ENCODE measurements around the gene GABRR1.
"Not testable (repeated sequence)": the region's sequence is repeated elsewhere in the genome, so short reads cannot be mapped to it uniquely, and the experiment has no call there.

Gene GABRR1
- 0 to 0.04 (median 0) reads per million in 3 experiments for total RNA-seq

DNA sequence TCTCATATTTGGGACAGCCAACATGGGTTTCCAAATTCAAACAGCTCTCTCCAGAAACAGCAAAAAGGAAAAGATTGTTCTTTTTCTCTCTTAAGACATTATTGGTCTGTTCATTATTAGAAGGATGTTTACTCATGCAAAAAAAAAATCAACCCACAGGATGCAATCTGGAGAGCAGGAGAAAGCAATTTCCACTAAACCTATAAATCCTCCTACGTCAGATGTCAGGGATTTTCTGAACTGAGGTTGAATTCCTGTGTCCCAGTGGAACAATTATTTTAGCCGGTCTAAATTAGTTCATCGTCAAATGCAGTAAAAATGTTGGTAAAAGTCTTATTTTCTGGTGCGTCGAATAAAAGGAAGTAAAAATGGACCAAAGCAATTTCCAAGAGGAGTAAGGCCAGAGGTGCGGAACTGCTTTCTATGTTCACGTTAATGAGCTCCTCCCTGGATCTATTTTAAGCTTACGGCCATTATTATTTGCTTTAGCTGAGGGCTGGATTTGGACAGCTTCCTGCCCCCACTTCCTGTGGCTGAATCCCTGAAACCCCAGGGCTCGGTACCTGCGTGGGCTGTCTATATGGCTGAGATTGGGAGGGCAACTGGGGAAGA is at the start of gene GABRR1:
GABRR1 (minus strand) TSS at position 60 of the 612 bp plus-strand sequence; CDS start at position 24, 36 bp downstream.
- no peak for DNase-seq

DNA sequence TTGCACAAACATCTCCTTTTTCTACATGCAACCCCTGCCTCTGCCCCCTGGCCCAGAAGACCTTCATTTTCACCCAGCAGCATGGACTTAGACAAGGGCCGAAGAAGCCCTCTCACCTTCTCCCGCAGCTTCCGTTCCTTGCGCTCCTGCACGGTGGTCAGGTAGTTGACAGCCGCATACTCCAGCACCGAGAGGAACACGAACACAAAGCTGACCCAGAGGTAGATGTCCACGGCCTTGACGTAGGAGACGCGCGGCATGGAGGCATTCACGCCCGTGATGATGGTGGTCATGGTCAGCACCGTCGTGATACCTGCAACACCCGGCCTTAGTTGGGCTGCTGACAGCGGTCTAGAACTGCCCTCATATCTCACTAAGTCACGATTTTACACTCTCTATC is 47.1 kb upstream of the GABRR1 start:
- DNase-seq, result no peak

- DNase-seq, result no peak
Observed at GRCh38 chr6:89260832-89261231, 43.7 kb upstream of the GABRR1 start.

DNA sequence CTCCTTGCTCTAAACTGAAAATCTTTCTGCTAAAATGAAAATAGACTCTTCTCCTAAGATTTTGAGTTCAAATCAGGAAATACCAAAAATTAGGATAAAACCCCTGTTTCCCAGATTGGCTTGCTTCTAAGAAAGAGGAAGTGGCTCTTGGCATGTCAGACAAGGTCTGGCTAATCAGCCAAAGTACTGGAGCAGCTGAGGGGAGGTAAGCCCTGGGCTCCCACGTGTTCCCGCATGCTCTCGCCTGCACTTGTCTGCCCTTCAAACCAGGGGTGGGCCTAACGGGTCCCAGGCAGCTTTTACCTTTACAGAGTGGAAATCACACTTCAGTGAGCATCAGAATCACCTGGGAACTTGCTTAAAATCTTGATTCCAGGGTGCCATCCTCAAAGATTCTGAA is 43.2 kb upstream of the GABRR1 start:
- DNase-seq, result no peak

DNA sequence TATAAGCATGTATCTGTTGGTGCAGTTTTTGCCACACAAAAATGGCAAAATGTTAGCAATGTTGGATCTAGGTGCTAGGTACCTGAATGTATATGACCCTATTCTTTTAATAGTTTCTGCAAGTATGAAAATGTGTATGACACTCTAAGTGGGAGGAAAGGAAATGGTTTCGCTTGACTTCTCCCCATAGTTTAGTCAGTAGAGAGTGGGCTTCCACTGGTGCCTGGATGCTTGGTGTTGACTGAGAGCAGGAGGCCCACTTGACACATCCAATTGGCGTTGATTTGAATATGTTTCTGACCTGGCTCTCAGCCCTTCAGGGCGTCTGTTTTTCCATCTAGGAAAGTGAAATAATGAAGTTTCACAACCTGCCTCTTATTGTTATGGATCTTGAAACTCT is 41.8 kb upstream of the GABRR1 start:
- DNase-seq, result no peak

DNA sequence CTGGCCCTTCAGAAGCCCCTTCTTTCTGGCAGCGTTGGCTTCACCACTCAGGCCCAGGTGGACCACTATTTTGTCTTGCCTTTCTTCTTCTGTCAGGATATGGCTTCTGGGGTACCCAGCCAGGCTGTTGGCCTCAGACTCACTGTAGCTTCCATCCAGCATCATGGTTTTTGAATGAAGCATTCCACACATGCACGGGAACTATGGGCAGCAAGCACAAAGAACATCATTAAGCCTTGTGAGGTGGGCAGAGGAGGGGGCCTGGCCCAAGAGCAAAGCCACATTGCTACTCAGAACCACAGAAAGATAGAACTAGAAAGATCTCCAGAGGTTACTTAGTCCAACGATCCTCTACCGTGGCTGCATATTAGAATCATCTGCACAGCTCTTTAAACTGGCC is 40.6 kb upstream of the GABRR1 start:
- no peak for DNase-seq

GRCh38 chr6:89257346-89257745 is 40.2 kb upstream of the GABRR1 start:
- DNase-seq, result no peak

GRCh38 chr6:89255417-89255816 is 38.3 kb upstream of the GABRR1 start:
- no peak for DNase-seq

- DNase-seq, result no peak
Observed at GRCh38 chr6:89254569-89254968, 37.4 kb upstream of the GABRR1 start.

DNA sequence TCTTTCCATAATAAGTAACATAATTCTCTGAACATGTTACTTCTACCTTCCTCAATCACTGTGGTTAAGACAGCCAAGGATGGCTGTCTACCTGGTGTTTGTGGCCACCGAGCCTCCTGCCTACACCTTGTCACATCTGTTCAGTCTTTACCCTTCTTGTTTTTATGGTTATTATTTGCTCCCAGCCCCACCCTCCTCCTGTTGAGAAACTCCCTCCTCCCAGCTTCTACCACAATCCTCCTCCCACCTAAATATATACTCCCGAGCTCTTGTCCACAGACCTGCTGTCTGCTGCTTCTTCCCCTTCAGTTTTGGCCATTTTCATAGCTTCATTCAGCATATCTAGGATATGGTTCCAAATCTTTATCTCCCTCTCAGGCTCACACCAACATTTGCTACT is 35.7 kb upstream of the GABRR1 start:
- no peak for DNase-seq

DNA sequence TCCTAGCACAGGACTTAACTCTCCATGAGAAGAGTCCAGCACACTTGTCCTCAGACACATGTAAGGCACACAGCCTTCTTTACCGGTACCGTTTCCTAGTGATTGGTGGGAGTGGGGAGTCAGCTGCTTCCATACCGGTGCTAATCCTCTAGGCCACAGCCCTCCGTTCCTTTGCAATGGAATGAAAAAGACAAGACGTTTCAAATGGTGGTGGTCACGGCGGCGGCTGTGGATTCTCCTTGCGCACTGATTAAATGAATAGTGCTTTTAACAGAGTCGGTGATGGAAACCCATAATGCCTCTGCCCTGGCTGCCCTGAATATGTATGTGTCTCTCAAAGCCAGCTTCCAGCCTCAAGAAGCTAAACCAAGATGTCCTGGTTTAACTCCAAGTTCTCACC is 34.8 kb upstream of the GABRR1 start:
- DNase-seq, result no peak

DNA sequence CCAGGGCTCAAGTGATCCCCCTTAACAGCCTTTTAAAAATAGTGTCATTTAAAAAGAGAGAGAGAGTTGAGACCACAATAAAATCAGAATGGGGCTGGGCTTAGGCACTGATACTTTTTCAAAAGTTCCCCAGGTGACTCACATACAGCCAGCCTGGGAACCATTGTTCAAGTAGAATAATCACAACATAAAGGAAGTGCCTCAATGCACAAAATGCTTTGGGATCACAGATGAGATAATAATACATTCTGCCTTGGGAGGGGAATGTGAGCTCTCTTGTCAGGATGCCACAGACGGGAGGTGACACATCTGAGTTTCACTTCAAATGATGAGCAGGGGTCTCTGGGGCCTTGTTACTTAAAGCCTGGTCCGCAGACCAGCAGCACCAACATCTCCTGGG is 34.0 kb upstream of the GABRR1 start:
- no peak for DNase-seq

DNA sequence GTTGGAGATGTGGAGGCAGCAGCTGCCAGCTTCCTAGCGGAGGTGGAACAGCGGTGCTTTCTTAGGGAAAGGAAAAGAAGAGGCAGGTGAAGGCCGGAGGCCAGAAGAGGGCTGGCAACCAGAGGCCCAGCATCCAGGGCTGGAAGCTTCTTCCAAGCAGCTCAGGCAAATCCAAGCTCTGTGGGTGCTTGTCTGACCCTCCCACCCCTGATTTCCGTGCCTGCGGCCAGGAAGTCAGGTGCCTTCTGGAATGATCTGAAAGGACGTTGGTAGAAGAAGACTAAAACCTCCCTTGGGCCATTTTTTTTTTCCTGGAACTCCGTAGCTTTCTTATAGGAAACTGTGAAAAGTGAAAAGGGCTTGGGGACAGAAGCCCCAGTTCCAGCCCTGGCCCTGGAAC is 33.1 kb upstream of the GABRR1 start:
- DNase-seq, result no peak

- DNase-seq, result no peak
Observed at GRCh38 chr6:89244241-89244985, 27.3 kb upstream of the GABRR1 start.

- DNase-seq, result no peak
Observed at GRCh38 chr6:89243331-89243629, 26.1 kb upstream of the GABRR1 start.

GRCh38 chr6:89242574-89243330 is 25.6 kb upstream of the GABRR1 start:
- DNase-seq, result peak; percentile 21

- DNase-seq, result peak; percentile 11
Observed at GRCh38 chr6:89239338-89239737, 22.2 kb upstream of the GABRR1 start.

GRCh38 chr6:89237158-89237557 is 20.0 kb upstream of the GABRR1 start:
- DNase-seq, result no peak

GRCh38 chr6:89233605-89234004 is 16.4 kb upstream of the GABRR1 start:
- DNase-seq, result not testable (repeated sequence)

GRCh38 chr6:89222712-89223039 is 5.5 kb upstream of the GABRR1 start:
- no peak for DNase-seq

DNA sequence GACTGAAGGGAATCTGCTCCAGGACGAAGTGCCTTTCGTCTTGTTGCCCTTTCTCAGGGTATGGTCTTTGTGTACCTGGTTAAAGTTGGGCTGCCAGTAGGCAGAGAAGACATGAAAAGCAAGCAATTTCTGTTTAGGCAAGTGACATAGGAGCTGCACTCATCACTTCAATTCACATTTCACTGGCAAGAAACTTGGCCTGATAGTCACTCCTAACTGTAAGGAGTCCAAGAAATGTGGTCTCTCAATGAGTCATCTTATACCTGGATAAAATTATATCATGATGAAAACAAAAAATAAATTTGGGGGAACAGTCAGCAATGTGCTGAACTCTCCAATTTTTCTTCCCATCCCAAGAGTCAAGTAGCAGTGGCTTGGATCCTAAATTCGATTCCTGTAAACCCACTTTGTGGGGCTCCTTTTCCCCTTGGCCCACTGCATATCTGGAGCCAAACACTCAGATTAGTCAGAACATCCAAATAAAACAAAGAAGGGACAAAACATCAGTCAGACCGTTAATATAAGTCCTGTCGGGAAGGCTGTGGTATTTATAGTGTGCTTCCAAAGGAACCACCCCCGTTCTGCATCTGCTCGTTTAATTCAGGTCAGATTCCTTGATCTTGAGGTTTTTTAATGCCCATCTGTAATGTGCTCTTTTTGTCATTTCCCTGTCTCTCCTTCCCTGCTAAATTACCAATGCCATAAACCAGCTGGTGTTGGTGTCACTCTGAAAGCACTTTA is 5.0 kb upstream of the GABRR1 start:
- DNase-seq, result no peak

- no peak for DNase-seq
Observed at GRCh38 chr6:89221129-89221528, 4.0 kb upstream of the GABRR1 start.

GRCh38 chr6:89216411-89216810 is 747 bp downstream of the GABRR1 start:
- no peak for DNase-seq

GRCh38 chr6:89215391-89215790 is 1.8 kb downstream of the GABRR1 start:
- DNase-seq, result no peak

Measured in central memory CD4-positive, alpha-beta T cell (primary cell).